ENCODE data around the gene STH.

DNA sequence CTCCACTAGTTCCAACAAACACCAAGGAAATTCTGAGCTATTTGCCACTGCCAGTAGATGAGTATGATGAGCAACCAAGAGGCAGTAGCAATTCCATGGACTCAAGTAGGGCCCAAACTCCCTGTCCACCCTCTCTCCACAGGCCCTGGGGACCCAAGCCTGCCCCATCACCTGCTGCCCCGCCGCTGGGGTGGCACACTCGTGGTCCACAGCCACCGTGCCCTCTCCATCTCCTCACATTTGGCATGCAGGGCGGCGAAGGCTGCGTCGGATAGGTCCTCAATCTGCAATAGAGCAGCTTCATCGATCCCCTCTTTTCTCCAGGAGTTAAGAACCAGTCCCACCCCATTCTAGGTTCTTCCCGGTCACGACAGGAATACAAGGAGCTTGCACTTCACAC, 33.9 kb downstream of the STH start:
- TF ChIP-seq POLR2A (IDR thresholded peaks at IDR 0.05), result no peak
- TF ChIP-seq, protein P1, sequence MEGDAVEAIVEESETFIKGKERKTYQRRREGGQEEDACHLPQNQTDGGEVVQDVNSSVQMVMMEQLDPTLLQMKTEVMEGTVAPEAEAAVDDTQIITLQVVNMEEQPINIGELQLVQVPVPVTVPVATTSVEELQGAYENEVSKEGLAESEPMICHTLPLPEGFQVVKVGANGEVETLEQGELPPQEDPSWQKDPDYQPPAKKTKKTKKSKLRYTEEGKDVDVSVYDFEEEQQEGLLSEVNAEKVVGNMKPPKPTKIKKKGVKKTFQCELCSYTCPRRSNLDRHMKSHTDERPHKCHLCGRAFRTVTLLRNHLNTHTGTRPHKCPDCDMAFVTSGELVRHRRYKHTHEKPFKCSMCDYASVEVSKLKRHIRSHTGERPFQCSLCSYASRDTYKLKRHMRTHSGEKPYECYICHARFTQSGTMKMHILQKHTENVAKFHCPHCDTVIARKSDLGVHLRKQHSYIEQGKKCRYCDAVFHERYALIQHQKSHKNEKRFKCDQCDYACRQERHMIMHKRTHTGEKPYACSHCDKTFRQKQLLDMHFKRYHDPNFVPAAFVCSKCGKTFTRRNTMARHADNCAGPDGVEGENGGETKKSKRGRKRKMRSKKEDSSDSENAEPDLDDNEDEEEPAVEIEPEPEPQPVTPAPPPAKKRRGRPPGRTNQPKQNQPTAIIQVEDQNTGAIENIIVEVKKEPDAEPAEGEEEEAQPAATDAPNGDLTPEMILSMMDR (IDR thresholded peaks at IDR 0.05), result no peak

Measured in breast epithelium (tissue), 3 donors.